A204.1 (cell line): ENCODE results near the gene PFDN2.
"Not testable (repeated sequence)": the region's sequence is repeated elsewhere in the genome, so short reads cannot be mapped to it uniquely, and the experiment has no call there.

Source experiments
- FAIRE-seq: peaks from 2 replicates; lab custom pipeline; 2012; peaks lifted over from hg19 to GRCh38; lab: Jason Lieb, UNC

Gene PFDN2

DNA sequence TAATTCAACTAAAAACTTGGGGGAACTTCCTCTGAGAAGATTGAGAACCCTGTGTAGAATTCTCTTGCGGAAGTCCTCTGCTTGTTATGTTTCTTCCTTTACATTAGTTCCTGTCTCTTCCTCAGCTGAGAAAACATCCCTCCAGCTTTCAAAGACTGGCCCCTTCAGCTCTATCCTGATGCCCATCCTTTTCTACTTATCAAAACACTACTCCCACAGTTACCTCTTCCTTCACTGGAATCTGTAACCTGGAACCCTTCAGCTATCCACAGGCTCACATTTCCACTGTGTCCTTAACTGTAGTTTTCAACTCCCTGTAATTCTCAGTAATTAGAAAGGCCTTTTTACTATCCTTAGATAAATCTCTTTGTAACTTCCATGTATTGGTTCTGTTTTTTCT lies 20.6 kb upstream of the PFDN2 start:
- no peak for FAIRE-seq

DNA sequence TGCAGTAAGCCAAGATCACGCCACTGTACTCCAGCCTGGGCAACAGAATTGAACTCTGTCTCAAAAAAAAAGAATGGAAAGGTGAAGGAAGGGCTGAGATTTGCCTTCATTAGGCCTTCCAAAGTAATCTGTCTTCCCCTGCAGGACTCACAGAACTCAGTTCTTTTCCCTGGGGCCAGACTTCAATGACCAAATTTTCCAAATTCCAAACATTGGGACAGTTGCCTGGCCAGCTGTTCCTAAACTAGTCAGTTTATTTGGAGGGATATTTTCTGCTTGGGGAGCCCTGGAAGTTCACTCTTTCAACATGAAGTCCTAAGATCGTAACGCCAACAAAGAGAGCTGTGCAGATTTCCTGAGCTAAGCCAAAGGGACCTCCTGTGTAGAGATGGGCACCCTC lies 20.0 kb upstream of the PFDN2 start:
- FAIRE-seq: no peak

DNA sequence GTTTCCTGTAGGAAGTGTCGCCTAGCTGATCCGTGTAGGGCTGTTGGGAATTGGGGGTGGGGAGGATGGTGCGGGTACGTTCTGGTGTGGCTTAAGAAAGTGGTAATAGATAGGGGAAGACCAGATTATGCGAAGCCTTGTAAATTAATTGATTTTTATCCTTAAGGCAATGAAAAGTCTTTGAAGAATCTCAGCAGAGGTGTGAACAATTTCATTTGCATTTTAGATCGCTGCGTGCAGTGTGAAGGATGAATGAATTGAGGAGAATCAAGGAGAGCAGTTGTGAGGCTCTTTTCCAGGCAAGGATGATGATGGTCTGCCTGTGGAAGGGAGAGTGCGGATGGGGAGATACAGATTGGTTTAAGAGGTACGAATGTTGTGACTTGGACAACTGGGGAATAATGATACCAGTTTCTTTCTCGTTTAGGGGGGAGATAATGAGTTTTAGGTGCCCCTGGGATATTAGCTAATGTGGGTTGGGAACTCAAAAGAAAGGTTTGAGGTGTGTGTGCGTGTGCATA lies 15.4 kb upstream of the PFDN2 start:
- FAIRE-seq: no peak

DNA sequence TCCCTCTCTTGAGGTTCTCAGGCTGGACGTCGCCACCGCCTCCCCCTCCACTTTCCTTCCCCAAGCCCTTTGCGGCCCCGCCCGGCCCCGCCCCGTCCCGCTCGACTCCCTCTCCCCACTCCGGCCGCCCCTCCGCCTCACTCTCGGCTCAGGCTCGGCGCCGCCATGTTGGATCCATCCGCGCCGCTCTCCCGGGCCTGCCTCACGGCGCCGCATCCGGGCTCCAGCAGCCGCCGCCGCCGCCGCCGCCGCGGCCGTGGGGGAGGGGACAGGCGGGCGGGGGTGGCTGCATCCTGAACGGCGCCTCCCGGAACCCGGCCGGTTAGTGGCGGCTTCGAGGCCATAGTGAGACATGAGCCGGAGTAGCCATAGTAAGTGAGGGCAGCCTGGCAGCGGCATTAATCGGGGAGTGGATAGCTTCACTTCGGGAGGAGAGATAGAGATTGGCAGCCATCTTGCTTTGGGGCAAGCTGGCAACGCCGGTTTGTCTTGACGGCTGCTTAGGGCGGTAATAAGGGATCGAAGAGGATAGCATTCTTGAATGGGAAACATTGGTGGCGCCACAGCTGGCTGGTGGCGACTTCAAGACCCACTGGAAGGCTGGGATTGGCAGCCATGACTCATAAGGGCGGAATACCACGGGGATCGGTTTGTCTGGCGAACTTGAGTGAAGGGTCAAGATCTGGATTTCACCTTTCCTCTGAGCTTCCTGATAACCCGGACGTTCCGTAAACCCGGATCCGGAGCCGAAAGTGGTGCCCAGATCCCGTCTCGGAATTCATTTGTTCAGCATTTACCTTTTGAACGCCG lies 14.8 kb upstream of the PFDN2 start, which contains the start of gene DEDD:
Gene DEDD, minus strand, starts transcription at position 258 of the 810 bp plus-strand sequence. CDS start 8,205 bp downstream, outside the sequence.
- peak; percentile 80 for FAIRE-seq

DNA sequence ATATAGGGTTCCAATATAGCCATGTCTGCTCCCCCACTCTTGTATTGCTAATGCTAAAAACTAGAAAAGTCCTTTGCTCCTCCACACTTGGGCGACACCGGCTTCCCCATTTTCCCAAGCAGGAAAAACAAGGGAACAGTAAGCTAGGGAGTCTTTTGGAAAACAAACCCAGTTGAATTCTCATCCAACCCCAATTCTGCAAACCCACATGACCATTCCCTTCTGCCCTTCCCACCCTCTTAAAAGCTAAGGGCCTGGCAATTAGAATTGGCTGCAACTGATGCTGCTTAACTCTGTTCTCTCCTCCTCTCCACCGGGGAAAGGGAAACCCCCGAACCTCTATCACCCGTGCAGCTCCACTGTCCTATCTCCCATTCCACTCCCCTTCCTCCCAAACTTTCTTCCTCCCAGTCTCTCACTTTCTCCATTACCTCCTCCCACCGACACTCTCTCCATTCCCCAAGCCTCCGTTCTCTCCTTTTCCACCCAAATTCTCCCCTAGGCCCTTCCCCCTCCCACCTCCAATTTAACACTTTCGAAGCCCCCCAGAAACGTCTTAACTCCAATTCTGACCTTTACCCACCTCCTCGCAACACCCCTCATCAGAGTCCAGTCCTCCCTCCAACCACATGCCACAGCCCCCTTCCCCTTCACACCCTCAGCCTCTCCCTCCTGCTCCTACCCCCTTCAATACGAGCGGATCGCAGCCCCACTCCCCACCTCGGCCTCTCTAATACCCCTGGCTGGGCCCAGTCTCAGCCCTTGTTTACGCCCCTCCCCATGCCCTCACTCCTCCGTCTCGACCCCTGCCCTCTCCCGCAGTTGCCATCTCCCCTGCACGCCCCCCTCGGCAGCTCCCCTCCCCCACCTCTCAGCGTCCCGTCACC lies 13.9 kb upstream of the PFDN2 start:
- FAIRE-seq: no peak

DNA sequence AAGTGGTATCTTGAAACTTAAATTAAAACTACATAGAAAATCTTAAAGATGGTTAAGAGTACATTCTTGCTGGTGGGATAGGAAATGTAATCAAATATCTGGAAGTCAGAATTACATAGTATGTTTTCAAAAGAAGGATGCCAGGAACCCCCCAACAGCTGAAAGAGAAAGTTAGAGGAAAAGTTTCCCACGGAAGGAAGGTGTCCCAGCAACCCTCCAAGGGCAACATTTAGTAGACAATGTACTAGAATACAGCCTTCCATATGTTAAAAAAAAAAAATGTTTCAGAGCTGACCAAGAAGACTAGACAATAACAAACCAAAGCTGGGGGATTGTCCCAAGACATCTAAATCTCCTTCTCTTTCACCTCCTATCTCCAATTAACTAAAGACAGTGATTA lies 12.4 kb upstream of the PFDN2 start:
- FAIRE-seq: no peak

DNA sequence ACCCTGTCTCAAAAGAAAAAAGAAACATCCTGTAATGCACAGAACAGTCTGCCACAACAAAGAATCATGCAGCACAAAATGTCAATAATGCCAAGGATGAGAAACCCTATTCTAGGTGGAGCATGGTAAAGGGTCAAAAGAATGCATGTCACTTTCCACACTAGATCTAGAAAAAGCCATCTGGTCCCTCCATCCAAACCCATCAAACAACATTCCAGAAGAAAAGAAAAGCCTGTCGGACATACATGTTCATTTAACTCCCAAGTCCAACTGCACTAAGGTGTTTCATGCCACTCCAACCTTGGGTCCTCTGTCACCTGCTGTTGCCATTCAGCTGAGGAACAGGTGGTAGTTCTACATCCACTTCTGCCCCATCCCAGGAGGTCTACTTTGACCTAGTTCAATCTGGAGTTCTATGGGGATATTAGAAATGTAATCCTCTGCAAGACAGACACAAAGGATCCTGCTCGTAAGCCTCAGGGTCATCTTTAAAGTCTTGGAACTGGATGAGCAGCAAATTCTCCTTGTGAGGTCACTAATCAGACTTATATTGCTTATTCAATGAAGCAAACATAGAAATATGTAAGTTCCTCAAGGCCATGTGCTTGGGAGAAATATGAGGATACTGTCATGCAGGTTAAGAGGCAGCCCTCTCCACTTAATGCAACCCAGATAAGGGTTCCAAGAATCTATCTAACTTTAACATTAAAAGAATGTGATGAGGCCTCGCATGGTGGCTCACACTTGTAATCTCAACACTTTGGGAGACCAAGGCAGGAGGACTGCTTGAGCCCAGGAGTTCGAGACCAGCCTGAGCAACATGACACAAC lies 11.0 kb upstream of the PFDN2 start:
- FAIRE-seq: no peak

DNA sequence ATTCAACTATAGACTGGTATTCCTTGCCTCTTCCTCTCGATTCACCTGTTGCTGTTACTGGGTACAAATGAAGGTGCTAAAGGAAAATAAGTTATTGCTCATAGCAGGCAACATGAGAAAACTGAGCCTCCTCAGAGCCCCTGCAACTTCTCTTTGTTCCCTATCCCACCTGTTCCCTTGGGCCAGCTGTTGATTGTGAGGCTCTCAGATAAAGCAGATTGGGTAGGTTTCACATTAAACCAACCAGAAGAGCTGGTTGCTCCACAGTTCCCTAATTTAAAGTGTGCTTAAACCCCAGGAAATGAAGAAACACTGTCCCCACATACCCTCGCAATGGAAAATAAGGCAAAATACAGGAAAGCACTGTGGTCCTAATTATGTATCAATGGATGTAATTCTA lies 9.8 kb upstream of the PFDN2 start:
- FAIRE-seq: no peak

DNA sequence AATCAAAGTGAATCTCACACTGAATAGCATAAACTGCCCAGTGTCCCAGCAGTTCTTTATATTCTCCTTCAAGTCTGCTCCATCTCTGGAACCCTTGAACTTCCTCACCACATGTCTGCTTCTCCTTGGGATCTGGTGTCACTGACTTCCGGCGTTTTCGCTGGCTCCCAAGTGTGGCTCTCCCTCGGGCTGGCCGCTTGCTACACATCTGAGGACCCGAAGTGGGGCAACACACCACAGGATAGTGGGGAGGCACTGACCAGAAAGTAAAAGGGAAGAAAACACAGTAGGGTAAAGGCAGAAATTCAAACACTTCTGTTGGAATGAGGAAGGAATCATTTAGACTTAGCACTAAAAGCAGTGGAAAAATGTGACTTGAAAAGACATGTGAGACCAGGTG lies 5.1 kb upstream of the PFDN2 start:
- no peak for FAIRE-seq

DNA sequence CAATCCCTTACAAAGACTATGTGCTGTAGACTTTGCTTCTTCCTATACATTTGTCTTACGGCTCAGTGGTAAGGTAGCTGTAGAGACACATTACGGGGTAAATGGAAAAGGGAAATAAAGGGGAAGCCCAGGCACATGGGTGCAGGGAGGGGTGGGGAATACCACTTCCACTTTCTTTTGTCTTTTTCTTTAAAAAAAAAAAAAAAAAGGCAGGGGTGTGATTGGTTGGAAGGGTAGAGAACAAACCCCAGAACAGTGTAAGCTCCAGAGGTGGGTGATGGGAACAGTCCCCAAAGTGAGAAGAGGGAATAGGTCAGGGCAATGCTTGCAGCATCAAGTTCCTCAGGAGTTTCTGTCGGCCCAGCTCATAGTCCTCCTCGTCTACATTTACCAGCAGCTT lies 4.0 kb upstream of the PFDN2 start:
- no peak for FAIRE-seq

DNA sequence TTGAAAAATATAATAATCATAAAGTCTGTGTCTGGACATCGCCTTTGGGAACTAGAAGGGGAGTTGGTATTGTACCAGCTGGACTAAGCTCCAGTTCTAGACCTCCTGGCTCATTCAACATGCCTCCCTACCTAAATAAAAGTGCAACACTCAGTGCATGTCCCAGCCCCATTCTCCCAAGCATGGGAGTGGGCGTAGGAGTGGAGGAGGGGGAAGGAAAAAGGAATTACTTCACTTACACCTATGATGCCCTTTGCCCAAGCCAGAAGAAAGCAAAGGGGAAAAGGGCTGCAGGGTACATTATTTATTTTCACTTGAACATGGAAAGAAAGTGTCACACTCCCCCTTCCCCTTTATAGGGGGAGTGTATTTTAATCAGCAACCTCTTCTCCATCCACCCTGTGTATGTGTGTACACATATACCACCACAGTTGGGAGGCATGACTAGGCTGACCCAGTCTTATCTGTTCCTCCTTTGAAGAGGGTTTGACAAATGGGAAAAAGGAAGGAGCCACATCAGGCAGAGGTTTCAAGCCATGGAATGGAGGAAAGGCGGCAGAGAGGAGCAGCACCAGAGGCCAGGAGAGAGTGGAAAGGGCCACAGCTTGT lies 3.3 kb upstream of the PFDN2 start:
- no peak for FAIRE-seq

DNA sequence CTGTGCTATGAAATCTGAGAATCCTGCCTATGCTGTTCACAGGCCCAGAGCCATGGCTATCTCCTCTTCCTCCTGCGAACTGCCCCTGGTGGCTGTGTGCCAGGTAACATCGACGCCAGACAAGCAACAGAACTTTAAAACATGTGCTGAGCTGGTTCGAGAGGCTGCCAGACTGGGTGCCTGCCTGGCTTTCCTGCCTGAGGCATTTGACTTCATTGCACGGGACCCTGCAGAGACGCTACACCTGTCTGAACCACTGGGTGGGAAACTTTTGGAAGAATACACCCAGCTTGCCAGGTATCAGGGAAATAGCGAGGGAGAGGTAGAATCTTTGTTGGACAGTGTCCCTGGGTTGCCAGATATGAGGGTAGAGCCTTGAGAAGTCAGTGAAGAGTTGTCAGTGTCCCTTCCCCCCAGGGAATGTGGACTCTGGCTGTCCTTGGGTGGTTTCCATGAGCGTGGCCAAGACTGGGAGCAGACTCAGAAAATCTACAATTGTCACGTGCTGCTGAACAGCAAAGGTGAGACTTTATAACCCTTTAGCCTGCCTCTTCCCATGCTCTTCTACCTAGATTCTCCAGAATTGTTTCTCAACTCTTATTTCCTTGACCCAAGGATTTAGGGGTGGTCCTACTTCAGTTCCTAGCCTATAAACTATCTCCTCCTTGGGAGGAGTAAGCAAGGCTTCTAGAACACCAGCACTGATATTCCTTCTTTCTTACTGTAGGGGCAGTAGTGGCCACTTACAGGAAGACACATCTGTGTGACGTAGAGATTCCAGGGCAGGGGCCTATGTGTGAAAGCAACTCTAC lies 1.5 kb upstream of the PFDN2 start:
- no peak for FAIRE-seq

DNA sequence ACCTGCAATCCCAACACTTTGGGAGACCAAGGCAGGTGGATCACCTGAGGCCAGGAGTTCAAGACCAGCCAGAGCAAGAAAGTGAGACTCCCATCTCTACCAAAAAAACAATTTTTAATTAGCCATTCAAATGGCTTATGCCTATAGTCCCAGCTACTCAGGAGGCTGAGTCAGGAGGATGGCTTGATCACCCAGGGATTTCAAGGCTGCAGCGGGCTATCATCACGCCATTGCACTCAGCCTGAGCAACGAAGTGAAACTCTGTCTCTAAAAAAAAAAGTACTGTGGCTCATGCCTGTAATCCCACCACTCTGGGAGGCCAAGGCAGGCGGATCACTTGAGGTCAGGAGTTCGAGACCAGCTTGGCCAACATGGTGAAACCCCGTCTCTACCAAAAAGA lies 1.9 kb downstream of the PFDN2 start:
- FAIRE-seq: not testable (repeated sequence)

DNA sequence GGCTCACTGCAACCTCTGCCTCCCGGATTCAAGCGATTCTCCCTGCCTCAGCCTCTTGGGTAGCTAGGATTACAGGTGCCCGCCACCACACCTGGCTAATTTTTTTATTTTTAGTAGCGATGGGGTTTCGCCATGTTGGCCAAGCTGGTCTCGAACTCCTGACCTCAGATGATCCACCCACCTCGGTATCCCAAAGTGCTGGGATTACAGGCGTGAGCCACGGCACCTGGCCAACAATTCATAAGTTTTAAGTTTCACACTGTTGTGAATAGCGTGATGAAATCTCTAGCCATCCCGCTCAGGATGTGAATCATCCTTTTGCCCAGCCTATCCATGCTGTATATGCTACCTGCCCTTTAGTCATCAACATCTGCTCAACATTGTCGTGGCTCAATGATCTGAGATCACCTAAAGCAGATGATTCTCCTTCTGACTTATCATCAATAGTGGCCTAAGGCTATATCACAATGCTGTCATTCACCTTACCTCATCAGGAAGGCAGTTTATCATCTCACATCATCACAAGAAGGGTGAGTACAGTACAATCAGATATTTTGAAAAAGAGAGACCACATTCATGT lies 2.6 kb downstream of the PFDN2 start:
- FAIRE-seq: no peak

DNA sequence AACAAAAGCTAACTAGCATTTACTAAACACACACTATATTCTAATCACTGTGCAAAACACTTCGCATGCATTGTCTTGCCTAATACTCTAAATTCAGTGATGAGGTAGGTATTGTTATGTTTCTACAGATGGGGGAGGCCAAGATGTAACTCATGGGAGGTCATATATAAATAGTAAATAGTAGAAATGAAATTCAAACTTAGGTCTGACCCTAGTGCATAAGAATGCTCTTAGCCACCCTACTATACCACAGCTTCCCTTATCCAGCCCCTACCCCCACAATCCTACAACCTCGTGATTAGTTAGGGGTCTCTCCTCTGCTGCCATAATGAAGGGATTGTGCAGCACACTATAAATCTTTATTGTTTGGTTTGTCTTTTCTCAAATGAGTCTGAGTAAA lies 3.3 kb downstream of the PFDN2 start:
- no peak for FAIRE-seq

DNA sequence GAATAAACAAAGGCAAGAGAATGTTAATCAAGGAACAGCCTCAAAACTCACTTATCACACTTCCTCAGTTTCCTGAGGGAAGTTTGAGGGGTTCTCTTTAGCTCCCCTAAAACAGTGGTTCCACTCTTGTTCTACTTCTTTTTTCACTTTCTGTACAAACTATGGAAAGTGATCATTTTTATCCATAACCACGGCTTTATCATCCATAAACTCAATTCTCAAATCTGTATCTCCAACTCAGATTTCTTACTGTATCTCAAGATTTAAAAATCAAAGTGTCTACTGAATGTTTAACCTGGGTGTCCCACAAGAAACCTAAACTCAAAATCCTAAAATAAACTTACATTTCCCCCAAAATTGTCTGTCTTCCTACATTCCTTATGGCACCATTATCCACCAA lies 3.9 kb downstream of the PFDN2 start:
- FAIRE-seq: no peak

DNA sequence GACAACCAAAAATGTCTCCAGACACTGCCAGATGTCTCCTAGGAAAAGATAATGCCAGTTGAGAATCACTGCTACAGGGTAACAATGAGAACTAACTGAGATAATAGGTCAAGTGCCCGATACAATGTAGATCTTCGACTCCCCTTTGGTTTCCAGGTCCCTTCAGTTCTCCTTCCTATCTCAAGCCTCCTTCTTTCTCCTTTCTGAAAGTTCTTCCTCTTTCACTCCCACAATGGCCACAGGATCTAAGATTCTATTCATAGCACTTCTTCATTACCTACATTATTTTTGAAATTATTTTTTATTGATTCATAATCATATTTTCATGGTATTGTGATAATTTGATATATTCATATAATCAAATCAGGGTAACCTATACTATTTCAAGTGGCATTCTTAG lies 6.3 kb downstream of the PFDN2 start:
- FAIRE-seq: no peak

DNA sequence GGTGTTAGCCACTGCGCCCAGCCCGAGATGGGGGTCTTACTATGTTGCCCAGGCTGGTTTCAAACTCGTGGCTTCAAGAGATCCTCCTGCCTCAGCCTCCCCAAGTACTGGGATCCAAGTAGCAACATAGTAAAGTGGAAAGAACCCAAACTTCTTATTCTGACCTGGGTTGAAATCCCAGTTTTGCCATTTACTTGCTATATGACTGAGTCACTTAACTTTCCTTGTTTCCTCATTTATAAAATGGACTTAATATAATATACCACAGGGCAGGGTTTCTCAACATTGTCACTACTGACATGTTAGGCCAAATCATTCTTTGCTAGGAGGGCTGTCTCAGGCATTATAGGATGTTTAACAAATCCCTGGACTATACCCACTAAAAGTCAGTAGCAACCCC lies 6.7 kb downstream of the PFDN2 start:
- FAIRE-seq: no peak

DNA sequence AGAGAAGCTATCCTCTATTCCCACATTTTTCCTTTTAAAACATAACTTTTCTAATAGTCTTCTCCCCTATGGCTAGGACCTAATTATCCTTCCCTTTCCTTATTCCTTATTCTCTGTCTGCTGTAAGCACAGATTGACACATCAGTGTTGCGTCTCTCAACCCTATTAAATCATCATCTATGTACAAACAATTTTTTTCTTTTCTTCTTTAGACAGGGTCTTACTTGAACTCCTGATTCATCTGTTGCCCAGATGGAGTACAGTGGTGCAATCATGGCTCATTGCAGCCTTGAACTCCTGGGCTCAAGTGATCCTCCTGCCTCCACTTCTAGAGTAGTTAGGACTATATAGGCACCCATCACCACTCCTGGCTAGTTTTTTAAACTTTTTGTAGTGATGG lies 11.4 kb downstream of the PFDN2 start:
- no peak for FAIRE-seq

DNA sequence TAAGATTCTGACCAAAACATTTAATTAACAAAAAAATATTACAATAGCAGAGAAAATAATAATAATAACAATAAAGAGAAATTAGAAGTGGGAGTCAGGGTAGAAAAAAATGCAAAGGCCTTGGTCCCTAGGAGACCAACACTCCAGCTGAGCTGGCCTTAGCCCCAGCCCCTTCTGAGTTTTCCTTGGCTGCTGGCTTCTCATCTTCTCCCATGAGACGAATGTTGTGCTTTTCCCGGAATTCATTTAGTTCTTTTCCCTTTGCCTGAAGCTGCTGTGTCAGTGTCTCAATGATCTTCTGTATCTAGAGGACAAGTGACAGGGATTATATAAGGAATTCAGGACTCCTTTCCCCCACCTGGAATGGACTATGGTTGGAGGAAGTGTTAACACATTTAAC lies 17.3 kb downstream of the PFDN2 start:
- FAIRE-seq: no peak
